ENCODE measurements around the gene CHMP3.

CHMP3 gene

GRCh38 chr2:86461042-86461743 lies 102.0 kb downstream of the CHMP3 start:
- no peak overlapping the region for H3K27ac ChIP-seq (ENCODE audit: low read length)
- no peak overlapping the region for H3K4me3 ChIP-seq (ENCODE audit: low read length)
- no peaks in the 10 kb centered on the region for H3K9me3 ChIP-seq (ENCODE audit: insufficient read depth, low read depth, low read length)
- H3K36me3 ChIP-seq (ENCODE audit: insufficient read depth, low read depth, low read length): peaks cover 90% of the 10 kb centered on the region
- no peaks in the 10 kb centered on the region for H3K4me1 ChIP-seq (ENCODE audit: insufficient read depth, low read length)
- H3K27me3 ChIP-seq (ENCODE audit: insufficient read depth, low read length): no peaks in the 10 kb centered on the region
- no peak overlapping the region for H3K9ac ChIP-seq (ENCODE audit: low read depth, low read length)

GRCh38 chr2:86455181-86455580 lies 108.1 kb downstream of the CHMP3 start:
- Histone ChIP-seq H3K4me3 (ENCODE audit: low read length) (no peak overlapping the region), H3K9ac (ENCODE audit: low read depth, low read length) (no peak overlapping the region), H3K27ac (ENCODE audit: low read length) (no peak overlapping the region), H3K27me3 (ENCODE audit: insufficient read depth, low read length) (no peaks in the 10 kb centered on the region), H3K4me1 (ENCODE audit: insufficient read depth, low read length) (no peaks in the 10 kb centered on the region; the same call in 1 of the 2 replicates), H3K9me3 (ENCODE audit: insufficient read depth, low read depth, low read length) (no peaks in the 10 kb centered on the region), H3K36me3 (ENCODE audit: insufficient read depth, low read depth, low read length) (peaks cover 86% of the 10 kb centered on the region)

- no peak overlapping the region for H3K9ac ChIP-seq (ENCODE audit: low read depth, low read length)
- no peak overlapping the region for H3K4me3 ChIP-seq (ENCODE audit: low read length)
- H3K27ac ChIP-seq (ENCODE audit: low read length): no peak overlapping the region
- no peaks in the 10 kb centered on the region; the same call in 1 of the 2 replicates for H3K4me1 ChIP-seq (ENCODE audit: insufficient read depth, low read length)
- H3K36me3 ChIP-seq (ENCODE audit: insufficient read depth, low read depth, low read length): peaks cover 83% of the 10 kb centered on the region
- no peaks in the 10 kb centered on the region for H3K9me3 ChIP-seq (ENCODE audit: insufficient read depth, low read depth, low read length)
- H3K27me3 ChIP-seq (ENCODE audit: insufficient read depth, low read length): no peaks in the 10 kb centered on the region
Measured at GRCh38 chr2:86454238-86454637, 109.0 kb downstream of the CHMP3 start.

GRCh38 chr2:86453836-86454235 lies 109.4 kb downstream of the CHMP3 start:
- H3K27ac ChIP-seq (ENCODE audit: low read length): no peak overlapping the region

More at GRCh38 chr2:86453836-86454235, 109.4 kb downstream of the CHMP3 start:
- Histone ChIP-seq H3K4me3 (ENCODE audit: low read length) (no peak overlapping the region), H3K4me1 (ENCODE audit: insufficient read depth, low read length) (no peaks in the 10 kb centered on the region; the same call in 1 of the 2 replicates), H3K27me3 (ENCODE audit: insufficient read depth, low read length) (no peaks in the 10 kb centered on the region), H3K9ac (ENCODE audit: low read depth, low read length) (no peak overlapping the region), H3K36me3 (ENCODE audit: insufficient read depth, low read depth, low read length) (peaks cover 83% of the 10 kb centered on the region), H3K9me3 (ENCODE audit: insufficient read depth, low read depth, low read length) (no peaks in the 10 kb centered on the region)
